ENCODE data around the gene PKP1.

The PKP1 gene

DNA sequence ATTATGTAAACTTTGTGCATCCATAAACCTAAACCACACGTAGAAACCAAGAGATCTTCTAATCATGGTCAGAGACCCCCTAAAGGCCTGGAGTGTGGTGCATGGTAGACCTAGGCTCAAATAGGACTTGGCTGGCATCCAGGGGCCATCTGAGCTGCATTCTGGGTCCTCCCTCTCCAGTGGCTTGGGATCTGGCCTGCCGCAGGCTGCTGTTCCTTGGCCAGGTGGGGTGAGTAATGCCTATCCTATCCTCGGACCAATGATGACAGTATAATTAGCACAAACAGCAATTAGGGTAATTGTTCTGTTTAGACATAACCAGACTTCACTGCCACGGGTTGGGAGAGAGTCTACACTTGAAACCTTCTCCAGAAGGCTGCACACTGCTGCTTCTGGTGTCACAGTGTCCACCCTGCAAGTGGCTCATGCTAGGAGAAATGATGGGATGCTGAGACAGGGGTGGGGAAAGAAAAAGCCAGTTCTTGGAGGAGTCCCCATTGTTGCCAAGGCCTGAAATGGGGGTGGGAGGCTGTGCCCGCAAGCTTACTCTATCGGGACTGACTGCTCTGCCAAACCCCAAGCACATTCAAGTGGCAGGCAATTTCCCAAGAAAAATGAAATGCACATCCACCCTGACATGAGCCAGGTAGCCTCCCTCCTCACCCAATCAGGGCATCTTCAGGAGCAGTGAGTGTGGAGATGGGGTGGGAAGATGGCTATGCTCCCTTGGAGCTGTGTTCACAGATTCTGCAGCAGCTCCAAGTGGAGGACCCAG lies 12.5 kb upstream of the PKP1 start:
- no peak for DNase-seq (ENCODE audit: low spot score)
- TF ChIP-seq CTCF (IDR thresholded peaks at IDR 0.05; ENCODE audit: borderline replicate concordance, control extremely low read depth, extremely low read depth, insufficient read depth, missing control alignments), result no peak
- in situ Hi-C loops (cut with MboI; ENCODE audit: low sequenced_read_pairs, unreplicated experiment), result no loop called here

GRCh38 chr1:201272799-201273198 lies 10.5 kb upstream of the PKP1 start:
- no peak for TF ChIP-seq CTCF (IDR thresholded peaks at IDR 0.05; ENCODE audit: borderline replicate concordance, control extremely low read depth, extremely low read depth, insufficient read depth, missing control alignments)
- DNase-seq (ENCODE audit: low spot score), result no peak
- in situ Hi-C loops (cut with MboI; ENCODE audit: low sequenced_read_pairs, unreplicated experiment), result no loop called here

GRCh38 chr1:201274616-201275252 lies 8.6 kb upstream of the PKP1 start:
- TF ChIP-seq CTCF (IDR thresholded peaks at IDR 0.05; ENCODE audit: borderline replicate concordance, control extremely low read depth, extremely low read depth, insufficient read depth, missing control alignments), result no peak
- in situ Hi-C loops (cut with MboI; ENCODE audit: low sequenced_read_pairs, unreplicated experiment), result no loop called here
- no peak for DNase-seq (ENCODE audit: low spot score)

GRCh38 chr1:201275253-201275666 lies 8.0 kb upstream of the PKP1 start:
- no peak for TF ChIP-seq CTCF (IDR thresholded peaks at IDR 0.05; ENCODE audit: borderline replicate concordance, control extremely low read depth, extremely low read depth, insufficient read depth, missing control alignments)
- in situ Hi-C loops (cut with MboI; ENCODE audit: low sequenced_read_pairs, unreplicated experiment), result no loop called here
- no peak for DNase-seq (ENCODE audit: low spot score)

DNA sequence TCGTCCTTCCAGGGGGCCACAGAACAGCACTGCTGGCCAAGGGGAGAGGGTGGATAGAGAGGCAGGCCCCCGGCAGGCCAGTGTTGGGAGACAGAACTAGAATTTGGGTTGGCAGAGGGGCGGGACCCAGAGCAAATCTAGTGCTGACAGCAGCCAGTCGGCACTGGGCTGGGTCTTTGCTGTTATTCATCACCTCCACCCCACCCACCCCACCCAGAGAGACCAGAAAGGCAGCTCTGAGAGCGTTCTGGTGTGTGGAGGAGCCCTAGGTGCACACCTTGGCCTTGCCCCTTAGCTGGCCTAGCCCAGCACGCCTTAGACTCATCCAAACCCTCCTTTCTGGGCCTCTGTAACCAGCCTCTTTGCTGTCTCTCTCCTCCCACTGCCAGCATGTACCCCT lies 6.4 kb upstream of the PKP1 start:
- in situ Hi-C loops (cut with MboI; ENCODE audit: low sequenced_read_pairs, unreplicated experiment), result no loop called here
- no peak for TF ChIP-seq CTCF (IDR thresholded peaks at IDR 0.05; ENCODE audit: borderline replicate concordance, control extremely low read depth, extremely low read depth, insufficient read depth, missing control alignments)
- no peak for DNase-seq (ENCODE audit: low spot score)

GRCh38 chr1:201277441-201277840 lies 5.9 kb upstream of the PKP1 start:
- TF ChIP-seq CTCF (IDR thresholded peaks at IDR 0.05; ENCODE audit: borderline replicate concordance, control extremely low read depth, extremely low read depth, insufficient read depth, missing control alignments), result no peak
- DNase-seq (ENCODE audit: low spot score), result no peak
- in situ Hi-C loops (cut with MboI; ENCODE audit: low sequenced_read_pairs, unreplicated experiment), result no loop called here

Data from GM13976 (cell line).